H1 (cell line): ENCODE data around the gene POLR3GL. TPM values are rescaled to one million over a fixed set of nuclear protein-coding genes. Genes with fewer than 3 reads are reported as not detected.

Experiments
- CTCF ChIA-PET: fragments of 300-600 bp; sonication (Branson Sonifier 250); formaldehyde crosslinking; loops from one replicate; lab custom pipeline; 2021; ENCODE audit not compliant: partially characterized antibody; lab: Charles Lee
- POLR2A ChIA-PET: fragments of 300-600 bp; sonication (Branson Sonifier 250); formaldehyde crosslinking; loops from one replicate; lab custom pipeline; 2021; ENCODE audit warnings: inconsistent platforms; ENCODE audit not compliant: partially characterized antibody; lab: Charles Lee
- DNase-seq, 2 experiments: peaks; one replicate each; pipeline versions ENCODE4 v3.0.0 to v3.0.0-alpha.2; 2010 to 2022; ENCODE audit warnings: low spot score in 2 of 2, low read depth in 1 of 2, mixed read lengths in 1 of 2
- FAIRE-seq: peaks from 2 replicates; lab custom pipeline; 2011; peaks lifted over from hg19 to GRCh38; lab: Jason Lieb, UNC
- H2AFZ ChIP-seq: 2 replicates; pipeline ENCODE4 v1.8.1; 2012; ENCODE audit warnings: low read length, inconsistent platforms
- H2AK5ac ChIP-seq: 2 replicates; pipeline ENCODE4 v1.6.1; 2013; ENCODE audit warnings: low read depth, low read length
- H2BK120ac ChIP-seq: replicated peaks from 2 replicates; pipeline ENCODE3; 2013; ENCODE audit warnings: low read depth, low read length, inconsistent platforms
- H2BK12ac ChIP-seq: 2 replicates; pipeline ENCODE4 v1.6.1; 2013; ENCODE audit warnings: low read depth, low read length
- H2BK15ac ChIP-seq: 2 replicates; pipeline ENCODE4 v1.6.1; 2013; ENCODE audit warnings: low read length
- H2BK20ac ChIP-seq: 2 replicates; pipeline ENCODE4 v1.6.1; 2013; ENCODE audit warnings: low read length
- H2BK5ac ChIP-seq: 2 replicates; pipeline ENCODE4 v1.6.1; 2013; ENCODE audit warnings: low read depth, low read length
- H3K14ac ChIP-seq: 2 replicates; pipeline ENCODE4 v1.6.1; 2013; ENCODE audit warnings: inconsistent platforms; ENCODE audit not compliant: insufficient read length
- H3K18ac ChIP-seq: 2 replicates; pipeline ENCODE4 v1.6.1; 2013; ENCODE audit warnings: low read length; ENCODE audit errors: extremely low read depth
- H3K23ac ChIP-seq: 2 replicates; pipeline ENCODE4 v1.6.1; 2013; ENCODE audit warnings: inconsistent platforms; ENCODE audit not compliant: insufficient read length
- H3K23me2 ChIP-seq: 2 replicates; pipeline ENCODE4 v1.6.1; 2013; ENCODE audit warnings: low read depth, low read length
- H3K27ac ChIP-seq: 2 replicates; pipeline ENCODE4 v1.6.1; 2011; ENCODE audit warnings: low read depth, low read length, inconsistent platforms
- H3K27me3 ChIP-seq, 4 experiments: replicated peaks in 1 of 4; 1 replicate in 1 of 4; 2 replicates in 3 of 4; pipeline versions ENCODE4 v1.6.1 to v1.8.1; 2011 to 2013; ENCODE audit warnings: low read length in 3 of 4, mild to moderate bottlenecking in 3 of 4, inconsistent platforms in 2 of 4, mixed read lengths in 2 of 4, moderate library complexity in 1 of 4; ENCODE audit not compliant: control insufficient read depth in 3 of 4, insufficient read depth in 3 of 4; ENCODE audit errors: extremely low read depth in 1 of 4
- H3K36me3 ChIP-seq, 4 experiments: 2 replicates each; pipeline versions ENCODE4 v1.6.1 to v1.8.1; 2011 to 2013; ENCODE audit warnings: mild to moderate bottlenecking in 4 of 4, low read length in 3 of 4, moderate library complexity in 2 of 4, control low read depth in 1 of 4, inconsistent platforms in 1 of 4; ENCODE audit not compliant: insufficient read depth in 4 of 4, control insufficient read depth in 2 of 4
- H3K4ac ChIP-seq: replicated peaks from 2 replicates; pipeline ENCODE3; 2013; ENCODE audit warnings: low read length, low read depth, mixed read lengths, inconsistent platforms; ENCODE audit not compliant: insufficient read length
- H3K4me1 ChIP-seq, 4 experiments: replicated peaks in 1 of 4; 1 replicate in 1 of 4; 2 replicates in 3 of 4; pipeline versions ENCODE4 v1.6.1 to v1.8.1; 2011 to 2013; ENCODE audit warnings: low read length in 3 of 4, inconsistent platforms in 2 of 4, mixed read lengths in 1 of 4; ENCODE audit not compliant: insufficient read depth in 4 of 4, control insufficient read depth in 3 of 4
- H3K4me2 ChIP-seq, 2 experiments: 2 replicates each; pipeline versions ENCODE4 v1.6.1 to v1.8.1; 2011 to 2013; ENCODE audit warnings: low read depth in 2 of 2, low read length in 2 of 2, control low read depth in 1 of 2, inconsistent platforms in 1 of 2, mild to moderate bottlenecking in 1 of 2; ENCODE audit not compliant: insufficient read depth in 1 of 2
- H3K4me3 ChIP-seq, 4 experiments: fragments of 200-600, 300-600 bp in 1 of 4; sonication (generic), shearing (Covaris generic), sonication (Bioruptor Twin) in 1 of 4; 2 replicates each; pipeline versions ENCODE4 v1.5.1 to v1.8.1; 2011 to 2016; ENCODE audit warnings: low read length in 4 of 4, low read depth in 3 of 4, control low read depth in 2 of 4, inconsistent platforms in 2 of 4, mild to moderate bottlenecking in 2 of 4, mixed read lengths in 1 of 4, moderate library complexity in 1 of 4; ENCODE audit not compliant: insufficient read depth in 2 of 4; ENCODE audit errors: extremely low read depth in 1 of 4
- H3K56ac ChIP-seq: replicated peaks from 2 replicates; pipeline ENCODE3; 2013; ENCODE audit warnings: low read depth, mild to moderate bottlenecking, mixed read lengths, low read length, inconsistent platforms; ENCODE audit not compliant: insufficient read length
- H3K79me1 ChIP-seq: 2 replicates; pipeline ENCODE4 v1.6.1; 2013; ENCODE audit warnings: low read depth, low read length, control low read depth
- H3K79me2 ChIP-seq, 2 experiments: 2 replicates each; pipeline versions ENCODE4 v1.6.1 to v1.8.1; 2012 to 2013; ENCODE audit warnings: low read length in 2 of 2, mild to moderate bottlenecking in 2 of 2, inconsistent platforms in 1 of 2; ENCODE audit not compliant: insufficient read depth in 2 of 2, control insufficient read depth in 1 of 2
- H3K9ac ChIP-seq, 4 experiments: replicated peaks in 1 of 4; 1 replicate in 1 of 4; 2 replicates in 3 of 4; pipeline versions ENCODE4 v1.6.1 to v1.8.1; 2011 to 2013; ENCODE audit warnings: low read depth in 3 of 4, low read length in 3 of 4, control low read depth in 2 of 4, mild to moderate bottlenecking in 2 of 4, moderate library complexity in 2 of 4, inconsistent platforms in 1 of 4; ENCODE audit errors: extremely low read depth in 1 of 4
- H3K9me3 ChIP-seq, 2 experiments: 2 replicates each; pipeline versions ENCODE4 v1.6.1 to v1.8.1; 2012 to 2013; ENCODE audit warnings: mild to moderate bottlenecking in 2 of 2, moderate library complexity in 2 of 2, control low read depth in 1 of 2, inconsistent platforms in 1 of 2, low read depth in 1 of 2, low read length in 1 of 2, mixed read lengths in 1 of 2; ENCODE audit not compliant: insufficient read depth in 2 of 2
- H4K20me1 ChIP-seq, 2 experiments: replicated peaks in 1 of 2; 2 replicates each; pipeline versions ENCODE3 to v1.8.1; 2011 to 2013; ENCODE audit warnings: inconsistent platforms in 2 of 2, low read length in 2 of 2, mild to moderate bottlenecking in 1 of 2; ENCODE audit not compliant: insufficient read depth in 2 of 2, control insufficient read depth in 1 of 2
- H4K5ac ChIP-seq: 2 replicates; pipeline ENCODE4 v1.6.1; 2013; ENCODE audit warnings: low read length, low read depth, mixed read lengths, inconsistent platforms; ENCODE audit not compliant: insufficient read length
- H4K8ac ChIP-seq: 2 replicates; pipeline ENCODE4 v1.8.0; 2013; ENCODE audit warnings: mild to moderate bottlenecking, moderate library complexity, low read length, inconsistent platforms; ENCODE audit not compliant: insufficient read depth; ENCODE audit errors: extremely low read depth
- H4K91ac ChIP-seq: replicated peaks from 2 replicates; pipeline ENCODE3; 2013; ENCODE audit warnings: low read length, mixed read lengths, inconsistent platforms; ENCODE audit not compliant: insufficient read length
- GTF2F1 ChIP-seq: IDR thresholded peaks from 2 replicates; pipeline ENCODE4 v1.6.1; 2012; ENCODE audit warnings: low read depth, low read length, improper control_type of control experiment, borderline replicate concordance
- PHF8 ChIP-seq: fragments of 200-600 bp; sonication (generic); conservative IDR thresholded peaks from 2 replicates; pipeline ENCODE4 v1.7.1; 2012; ENCODE audit warnings: low read depth, mild to moderate bottlenecking, inconsistent platforms, low read length, moderate library complexity
- RAD21 ChIP-seq, 2 experiments: IDR thresholded peaks in 1 of 2; conservative IDR thresholded peaks in 1 of 2; 2 replicates each; pipeline ENCODE4 v1.6.1; 2011; ENCODE audit warnings: low read depth in 2 of 2, low read length in 2 of 2, improper control_type of control experiment in 1 of 2, inconsistent platforms in 1 of 2, mild to moderate bottlenecking in 1 of 2, moderate library complexity in 1 of 2
- TBP ChIP-seq: IDR thresholded peaks from 2 replicates; pipeline ENCODE4 v1.6.1; 2011; ENCODE audit warnings: low read depth, low read length, improper control_type of control experiment
- WGBS, 2 experiments: shearing (Covaris generic) in 1 of 2; methylation state at CpG; one replicate each; pipeline versions ENCODE4 v1.1.6 to v1.1.7; 2013 to 2015; ENCODE audit warnings: low lambda C conversion rate in 2 of 2, mixed read lengths in 2 of 2, inconsistent platforms in 1 of 2, low coverage in 1 of 2, missing lambda C conversion rate in 1 of 2; ENCODE audit not compliant: insufficient replicate concordance in 2 of 2, insufficient coverage in 1 of 2, insufficient read length in 1 of 2; ENCODE audit errors: extremely low coverage in 1 of 2, missing lambda C conversion rate in 1 of 2; 5-methylcytosine and 5-hydroxymethylcytosine counted together
- polyA plus RNA-seq, 7 experiments: library from polyadenylated mRNA; depleted of rRNA in 3 of 7; stranded (reverse) in 5 of 7; unstranded in 2 of 7; fragments of >200 nt in 5 of 7; fragments of 200-250 nt in 2 of 7; gene quantifications; 1 replicate in 5 of 7; 2 replicates in 1 of 7; 4 replicates in 1 of 7; pipeline versions ENCODE4 v1.2.1 to v1.2.3, GENCODE V29; 2011 to 2013; ENCODE audit warnings: missing spikeins in 2 of 7, mixed read lengths in 2 of 7
- total RNA-seq: library from RNA; stranded (reverse); fragmentation: NEBNext Ultra II Directional; extraction: Animal tissue kit (Norgen Biotek cat#: 25700); gene quantifications from 2 replicates; pipeline ENCODE4 v1.2.1, GENCODE V29; 2021

Gene POLR3GL
- total and polyA plus RNA-seq, 2 of the 8 experiments (the other 6 are each of a cell fraction or from before 2014, with no cell fraction given) = 3.1 to 3.9 TPM

DNA sequence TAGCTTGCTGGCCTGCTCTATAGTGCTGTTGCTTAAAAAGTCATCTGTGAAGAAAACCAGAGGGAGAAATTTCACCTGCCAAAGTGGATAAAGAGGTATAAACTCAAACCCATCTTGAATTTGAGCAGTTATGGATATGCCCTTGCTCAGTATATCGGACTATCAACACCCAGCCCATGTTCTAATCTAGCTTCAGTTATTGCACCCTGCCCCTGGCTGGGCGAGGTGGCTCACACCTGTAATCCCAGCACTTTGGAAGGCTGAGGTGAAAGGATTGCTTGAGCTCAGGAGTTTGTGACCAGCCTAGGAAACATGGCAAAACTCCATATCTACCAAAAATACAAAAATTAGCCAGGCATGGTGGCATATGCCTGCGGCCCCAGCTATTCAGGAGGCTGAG lies 20.0 kb upstream of the POLR3GL start:
- Histone ChIP-seq H2AFZ (no peak overlapping the region), H3K23me2 (no peaks in the 10 kb centered on the region), H3K36me3 (no peaks in the 10 kb centered on the region), H3K4me1 (peaks cover 0 to 6% (median 2%) of the 10 kb centered on the region in 4 experiments; a peak in 4 of 7 replicates), H4K5ac (no peak overlapping the region), H3K18ac (no peak overlapping the region), H4K20me1 (no peaks in the 10 kb centered on the region), H3K27ac (no peak overlapping the region), H3K14ac (no peak overlapping the region), H3K56ac (no peak overlapping the region), H2AK5ac (no peak overlapping the region), H3K79me2 (no peaks in the 10 kb centered on the region), H3K4ac (no peak overlapping the region), H3K9ac (no peak overlapping the region), H4K91ac (no peak overlapping the region), H2BK5ac (no peak overlapping the region), H2BK20ac (no peak overlapping the region), H4K8ac (no peak overlapping the region), H3K4me3 (no peak overlapping the region), H3K9me3 (no peaks in the 10 kb centered on the region), H2BK12ac (no peak overlapping the region), H3K27me3 (no peaks in the 10 kb centered on the region), H2BK15ac (no peak overlapping the region), H2BK120ac (no peak overlapping the region), H3K23ac (no peak overlapping the region), H3K4me2 (no peak overlapping the region), H3K79me1 (no peaks in the 10 kb centered on the region)
- no peak for TF ChIP-seq RAD21 (IDR thresholded peaks at IDR 0.05 in 1 of 2, conservative IDR thresholded peaks at IDR 0.05 in 1 of 2; ENCODE audit: low read depth in 2 of 2, low read length in 2 of 2)
- TF ChIP-seq PHF8 = no peak
- no peak for TF ChIP-seq TBP
- TF ChIP-seq GTF2F1 = no peak
- 86% methylated on average over 3 of the region's 3 CpGs; no CpG with 5 or more reads in 1 of the 2 experiments for WGBS, 2 experiments
- no peak for DNase-seq
- POLR2A ChIA-PET = interaction anchor here (0.7 to 2.8 kb wide), 3 partner anchors 14 to 108 kb away, joined by 3 to 11 read pairs (median 6); partner anchors contain the start of gene RBM8A
- CTCF ChIA-PET = interaction anchor here (0.7 to 3.3 kb wide), 3 partner anchors 11 to 34 kb away, joined by 3 to 10 read pairs (median 6); no protein-coding TSS in a partner anchor
- FAIRE-seq = no peak
